GM12873 (cell line): ENCODE data around the gene INSIG2.

Experiments
- CTCF ChIP-seq: IDR thresholded peaks from 2 replicates; pipeline ENCODE4 v1.5.1; 2012; ENCODE audit warnings: low read depth, mild to moderate bottlenecking, moderate library complexity, low read length, control low read depth; ENCODE audit not compliant: insufficient read depth; ENCODE audit errors: missing control alignments

The INSIG2 gene

GRCh38 chr2:118084491-118085089 lies 3.7 kb upstream of the INSIG2 start:
- TF ChIP-seq CTCF, result no peak

GRCh38 chr2:118085173-118086023 lies 2.9 kb upstream of the INSIG2 start:
- no peak for TF ChIP-seq CTCF

GRCh38 chr2:118086024-118086633 lies 2.1 kb upstream of the INSIG2 start:
- TF ChIP-seq CTCF, result no peak

GRCh38 chr2:118089139-118089800 lies 999 bp downstream of the INSIG2 start:
- TF ChIP-seq CTCF, result no peak

GRCh38 chr2:118090387-118091139 lies 2.3 kb downstream of the INSIG2 start:
- TF ChIP-seq CTCF, result no peak

GRCh38 chr2:118091140-118091478 lies 2.8 kb downstream of the INSIG2 start:
- no peak for TF ChIP-seq CTCF
